ENCODE data around the gene MATN4. TPM values are rescaled to one million over a fixed set of nuclear protein-coding genes. Genes with fewer than 3 reads are reported as not detected.

Gene MATN4
- total RNA-seq, 2 donors from 2014 or later: 0.20 to 0.46 TPM

- H3K27me3 ChIP-seq (ENCODE audit: control insufficient read depth, insufficient read depth, low read length, poor library complexity, severe bottlenecking): peaks cover 26% of the 10 kb centered on the region
- H3K27ac Mint-ChIP-seq: no peak overlapping the region
- peaks cover 23% of the 10 kb centered on the region for H3K9me3 Mint-ChIP-seq
- peaks cover 61% of the 10 kb centered on the region for H3K27me3 Mint-ChIP-seq (ENCODE audit: insufficient read depth)
- H3K4me1 Mint-ChIP-seq: peaks cover 16% of the 10 kb centered on the region
- 12 to 13% methylated on average over 50 to 79 of the region's 79 CpGs for WGBS, 2 experiments (ENCODE audit: insufficient coverage in 1 of 2, insufficient read length in 1 of 2)
- H3K9me3 ChIP-seq (ENCODE audit: control insufficient read depth, low read length): peaks cover 20% of the 10 kb centered on the region
- H3K36me3 Mint-ChIP-seq (ENCODE audit: low read depth): no peaks in the 10 kb centered on the region
- peak overlapping the region; percentile 69 for H3K4me3 ChIP-seq (ENCODE audit: low read length)
- H3K4me1 ChIP-seq (ENCODE audit: control insufficient read depth, insufficient read depth, low read length): no peaks in the 10 kb centered on the region
- peak; percentile 97 for DNase-seq
- H3K27ac ChIP-seq (ENCODE audit: low read depth, low read length): peak overlapping the region; percentile 97
- no peaks in the 10 kb centered on the region for H3K36me3 ChIP-seq (ENCODE audit: control insufficient read depth, insufficient read depth, low read length)
- TF ChIP-seq CTCF (conservative IDR thresholded peaks at IDR 0.05): peak; percentile 94
- peak overlapping the region; percentile 27 for H3K9ac ChIP-seq (ENCODE audit: extremely low read depth, low read length, poor library complexity, severe bottlenecking)
- H3K4me3 Mint-ChIP-seq: peak overlapping the region; percentile 58
These were observed 14.8 kb downstream of the MATN4 start for GRCh38 chr20:45293041-45294002.

GRCh38 chr20:45292343-45292742 is 15.8 kb downstream of the MATN4 start:
- H3K36me3 Mint-ChIP-seq (ENCODE audit: low read depth): no peaks in the 10 kb centered on the region
- peak overlapping the region; percentile 58 for H3K4me3 Mint-ChIP-seq
- peaks cover 16% of the 10 kb centered on the region for H3K4me1 Mint-ChIP-seq
- H3K4me3 ChIP-seq (ENCODE audit: low read length): no peak overlapping the region
- no peak overlapping the region for H3K27ac Mint-ChIP-seq
- H3K27ac ChIP-seq (ENCODE audit: low read depth, low read length): no peak overlapping the region
- no peaks in the 10 kb centered on the region for H3K4me1 ChIP-seq (ENCODE audit: control insufficient read depth, insufficient read depth, low read length)
- peaks cover 23% of the 10 kb centered on the region for H3K9me3 Mint-ChIP-seq
- H3K9ac ChIP-seq (ENCODE audit: extremely low read depth, low read length, poor library complexity, severe bottlenecking): no peak overlapping the region
- H3K36me3 ChIP-seq (ENCODE audit: control insufficient read depth, insufficient read depth, low read length): no peaks in the 10 kb centered on the region
- peaks cover 60% of the 10 kb centered on the region for H3K27me3 Mint-ChIP-seq (ENCODE audit: insufficient read depth)
- no peak for DNase-seq
- TF ChIP-seq CTCF (conservative IDR thresholded peaks at IDR 0.05): no peak
- peaks cover 20% of the 10 kb centered on the region for H3K9me3 ChIP-seq (ENCODE audit: control insufficient read depth, low read length)
- peaks cover 32% of the 10 kb centered on the region for H3K27me3 ChIP-seq (ENCODE audit: control insufficient read depth, insufficient read depth, low read length, poor library complexity, severe bottlenecking)
- 83 to 100% methylated on average over 1 to 2 of the region's 2 CpGs for WGBS, 2 experiments (ENCODE audit: insufficient coverage in 1 of 2, insufficient read length in 1 of 2)

GRCh38 chr20:45291526-45291925 is 16.6 kb downstream of the MATN4 start:
- H3K27ac Mint-ChIP-seq: no peak overlapping the region
- peaks cover 32% of the 10 kb centered on the region for H3K27me3 ChIP-seq (ENCODE audit: control insufficient read depth, insufficient read depth, low read length, poor library complexity, severe bottlenecking)
- DNase-seq: no peak
- H3K4me3 ChIP-seq (ENCODE audit: low read length): no peak overlapping the region
- H3K4me1 ChIP-seq (ENCODE audit: control insufficient read depth, insufficient read depth, low read length): no peaks in the 10 kb centered on the region
- peaks cover 16% of the 10 kb centered on the region for H3K4me1 Mint-ChIP-seq
- peaks cover 66% of the 10 kb centered on the region for H3K27me3 Mint-ChIP-seq (ENCODE audit: insufficient read depth)
- no peaks in the 10 kb centered on the region for H3K36me3 Mint-ChIP-seq (ENCODE audit: low read depth)
- H3K9me3 Mint-ChIP-seq: peaks cover 23% of the 10 kb centered on the region
- H3K9ac ChIP-seq (ENCODE audit: extremely low read depth, low read length, poor library complexity, severe bottlenecking): no peak overlapping the region
- H3K9me3 ChIP-seq (ENCODE audit: control insufficient read depth, low read length): peaks cover 20% of the 10 kb centered on the region
- no peaks in the 10 kb centered on the region for H3K36me3 ChIP-seq (ENCODE audit: control insufficient read depth, insufficient read depth, low read length)
- no peak for TF ChIP-seq CTCF (conservative IDR thresholded peaks at IDR 0.05)
- 84 to 87% methylated on average over 9 of the region's 9 CpGs for WGBS, 2 experiments (ENCODE audit: insufficient coverage in 1 of 2, insufficient read length in 1 of 2)
- no peak overlapping the region for H3K27ac ChIP-seq (ENCODE audit: low read depth, low read length)
- no peak overlapping the region for H3K4me3 Mint-ChIP-seq

Measured in endodermal cell (in vitro differentiated cells).